Measurements from ENCODE around the gene TAS2R46.
"Not testable (repeated sequence)": the region's sequence is repeated elsewhere in the genome, so short reads cannot be mapped to it uniquely, and the experiment has no call there.

TAS2R46 gene

GRCh38 chr12:11070999-11071398, 8.9 kb upstream of the TAS2R46 start:
- no peak for TF ChIP-seq JUND (IDR thresholded peaks at IDR 0.05; ENCODE audit: low read depth)
- in situ Hi-C loops (cut with HindIII; ENCODE audit: low pct_unique_long_range_greater_than_20kb, low sequenced_read_pairs), result no loop called here
- DNase-seq (ENCODE audit: low read depth in 1 of 2, low spot score in 1 of 2), result peak in 1 of 2 experiments; percentile 12

GRCh38 chr12:11069854-11070365, 7.8 kb upstream of the TAS2R46 start:
- TF ChIP-seq JUND (IDR thresholded peaks at IDR 0.05; ENCODE audit: low read depth), result no peak
- in situ Hi-C loops (cut with HindIII; ENCODE audit: low pct_unique_long_range_greater_than_20kb, low sequenced_read_pairs), result no loop called here
- DNase-seq (ENCODE audit: low read depth in 1 of 2, low spot score in 1 of 2), result no peak

GRCh38 chr12:11067514-11067913, 5.4 kb upstream of the TAS2R46 start:
- DNase-seq (ENCODE audit: low read depth in 1 of 2, low spot score in 1 of 2), result no peak
- TF ChIP-seq JUND (IDR thresholded peaks at IDR 0.05; ENCODE audit: low read depth), result no peak
- in situ Hi-C loops (cut with HindIII; ENCODE audit: low pct_unique_long_range_greater_than_20kb, low sequenced_read_pairs), result no loop called here

- DNase-seq (ENCODE audit: low read depth in 1 of 2, low spot score in 1 of 2), result no peak
- in situ Hi-C loops (cut with HindIII; ENCODE audit: low pct_unique_long_range_greater_than_20kb, low sequenced_read_pairs), result no loop called here
Measured at GRCh38 chr12:11059784-11060183, 2.3 kb downstream of the TAS2R46 start.

GRCh38 chr12:11059041-11059440, 3.1 kb downstream of the TAS2R46 start:
- TF ChIP-seq JUND (IDR thresholded peaks at IDR 0.05; ENCODE audit: low read depth), result no peak
- no peak for DNase-seq (ENCODE audit: low read depth in 1 of 2, low spot score in 1 of 2)
- in situ Hi-C loops (cut with HindIII; ENCODE audit: low pct_unique_long_range_greater_than_20kb, low sequenced_read_pairs), result no loop called here

More at GRCh38 chr12:11059784-11060183, 2.3 kb downstream of the TAS2R46 start:
- no peak for TF ChIP-seq JUND (IDR thresholded peaks at IDR 0.05; ENCODE audit: low read depth)

- in situ Hi-C loops (cut with HindIII; ENCODE audit: low pct_unique_long_range_greater_than_20kb, low sequenced_read_pairs), result no loop called here
- no peak for DNase-seq (ENCODE audit: low read depth in 1 of 2, low spot score in 1 of 2)
- TF ChIP-seq JUND (IDR thresholded peaks at IDR 0.05; ENCODE audit: low read depth), result no peak
Measured at GRCh38 chr12:11055306-11055705, 6.8 kb downstream of the TAS2R46 start.

GRCh38 chr12:11049806-11050531, 12.1 kb downstream of the TAS2R46 start:
- DNase-seq (ENCODE audit: low read depth in 1 of 2, low spot score in 1 of 2); in situ Hi-C loops (cut with HindIII; ENCODE audit: low pct_unique_long_range_greater_than_20kb, low sequenced_read_pairs): not testable (repeated sequence)

GRCh38 chr12:11041366-11041765, 20.7 kb downstream of the TAS2R46 start:
- DNase-seq (ENCODE audit: low read depth in 1 of 2, low spot score in 1 of 2); in situ Hi-C loops (cut with HindIII; ENCODE audit: low pct_unique_long_range_greater_than_20kb, low sequenced_read_pairs): not testable (repeated sequence)

GRCh38 chr12:11040162-11040561, 21.9 kb downstream of the TAS2R46 start:
- no peak for DNase-seq (ENCODE audit: low read depth in 1 of 2, low spot score in 1 of 2)
- in situ Hi-C loops (cut with HindIII; ENCODE audit: low pct_unique_long_range_greater_than_20kb, low sequenced_read_pairs), result no loop called here
- TF ChIP-seq JUND (IDR thresholded peaks at IDR 0.05; ENCODE audit: low read depth), result no peak

- no peak for DNase-seq (ENCODE audit: low read depth in 1 of 2, low spot score in 1 of 2)
- in situ Hi-C loops (cut with HindIII; ENCODE audit: low pct_unique_long_range_greater_than_20kb, low sequenced_read_pairs), result no loop called here
- TF ChIP-seq JUND (IDR thresholded peaks at IDR 0.05; ENCODE audit: low read depth), result no peak
Measured at GRCh38 chr12:11039171-11039570, 22.9 kb downstream of the TAS2R46 start.

- DNase-seq (ENCODE audit: low read depth in 1 of 2, low spot score in 1 of 2); in situ Hi-C loops (cut with HindIII; ENCODE audit: low pct_unique_long_range_greater_than_20kb, low sequenced_read_pairs): not testable (repeated sequence)
Measured at GRCh38 chr12:11033959-11034358, 28.1 kb downstream of the TAS2R46 start.

- TF ChIP-seq JUND (IDR thresholded peaks at IDR 0.05; ENCODE audit: low read depth), result no peak
Measured at GRCh38 chr12:11031307-11031706, 30.8 kb downstream of the TAS2R46 start, which contains the start of gene TAS2R31. Gene TAS2R31, minus strand, starts transcription at chr12:11031407. Its CDS starts 72 bp downstream, at chr12:11031335.

GRCh38 chr12:11026118-11026517, 36.0 kb downstream of the TAS2R46 start:
- no peak for DNase-seq (ENCODE audit: low read depth in 1 of 2, low spot score in 1 of 2)
- TF ChIP-seq JUND (IDR thresholded peaks at IDR 0.05; ENCODE audit: low read depth), result no peak
- in situ Hi-C loops (cut with HindIII; ENCODE audit: low pct_unique_long_range_greater_than_20kb, low sequenced_read_pairs), result no loop called here

More at GRCh38 chr12:11031307-11031706, 30.8 kb downstream of the TAS2R46 start, which contains the start of gene TAS2R31:
- in situ Hi-C loops (cut with HindIII; ENCODE audit: low pct_unique_long_range_greater_than_20kb, low sequenced_read_pairs), result no loop called here
- DNase-seq (ENCODE audit: low read depth in 1 of 2, low spot score in 1 of 2), result no peak

GRCh38 chr12:11023387-11023786, 38.7 kb downstream of the TAS2R46 start:
- in situ Hi-C loops (cut with HindIII; ENCODE audit: low pct_unique_long_range_greater_than_20kb, low sequenced_read_pairs), result no loop called here
- DNase-seq (ENCODE audit: low read depth in 1 of 2, low spot score in 1 of 2), result no peak
- TF ChIP-seq JUND (IDR thresholded peaks at IDR 0.05; ENCODE audit: low read depth), result no peak
